Stimulated activated CD4-positive, alpha-beta T cell treated with anti-CD3 and anti-CD28 coated beads, Interleukin-12 subunit alpha, Interleukin-12 subunit beta, amount 100 ng/mL, for 24 hours (primary cell): Measurements from ENCODE around the gene ZNF418.
"Not testable (repeated sequence)": the region's sequence is repeated elsewhere in the genome, so short reads cannot be mapped to it uniquely, and the experiment has no call there.

Experiments
- DNase-seq, 2 experiments: peaks; one replicate each; pipeline ENCODE4 v3.0.0-alpha.2; 2020; ENCODE audit warnings: low read depth in 2 of 2

The ZNF418 gene

DNA sequence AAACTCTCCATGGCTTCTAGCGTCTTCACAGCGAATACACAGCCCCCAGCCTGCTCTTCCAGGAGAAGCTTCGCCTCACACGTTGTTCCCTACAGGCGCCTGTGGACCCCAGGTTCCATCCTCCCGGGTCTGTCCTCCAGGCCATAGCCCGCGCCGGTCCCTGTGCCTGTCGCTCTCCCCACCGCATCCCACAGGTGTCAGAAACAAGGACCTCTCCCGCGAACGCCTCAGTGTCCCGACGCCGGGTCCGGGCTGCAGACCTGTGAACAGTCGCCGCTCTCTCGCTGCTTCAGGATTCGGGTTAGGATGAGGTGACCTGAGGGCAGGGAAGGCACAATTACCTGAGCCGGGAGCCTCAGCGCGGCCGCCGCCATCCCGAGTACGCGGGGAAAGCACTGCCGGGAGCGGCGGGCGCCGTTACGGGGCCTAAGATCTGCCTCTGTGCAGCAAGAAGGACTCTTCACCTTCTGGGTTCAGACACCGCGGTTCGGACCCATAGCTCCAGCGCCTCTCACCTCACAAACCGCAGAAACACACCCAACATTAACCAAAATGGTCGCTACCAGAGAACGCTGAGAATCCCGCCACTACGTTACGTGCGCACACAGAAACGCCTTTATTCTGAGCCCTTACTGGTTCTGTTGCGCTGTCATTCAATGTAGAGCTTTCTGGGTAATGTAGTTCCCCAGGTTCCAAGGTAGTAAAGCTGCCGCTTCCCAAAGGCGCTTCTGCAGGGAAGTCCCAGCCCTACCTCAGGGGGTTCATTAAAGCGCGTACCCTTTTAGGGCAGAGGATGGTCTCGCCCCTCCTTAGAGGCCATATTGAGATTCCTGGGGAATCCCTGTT lies at the start of gene ZNF418:
ZNF418 (minus strand) TSS at position 583 of the 846 bp plus-strand sequence. CDS start 1,580 bp downstream, outside the sequence.
- DNase-seq, result no peak

DNA sequence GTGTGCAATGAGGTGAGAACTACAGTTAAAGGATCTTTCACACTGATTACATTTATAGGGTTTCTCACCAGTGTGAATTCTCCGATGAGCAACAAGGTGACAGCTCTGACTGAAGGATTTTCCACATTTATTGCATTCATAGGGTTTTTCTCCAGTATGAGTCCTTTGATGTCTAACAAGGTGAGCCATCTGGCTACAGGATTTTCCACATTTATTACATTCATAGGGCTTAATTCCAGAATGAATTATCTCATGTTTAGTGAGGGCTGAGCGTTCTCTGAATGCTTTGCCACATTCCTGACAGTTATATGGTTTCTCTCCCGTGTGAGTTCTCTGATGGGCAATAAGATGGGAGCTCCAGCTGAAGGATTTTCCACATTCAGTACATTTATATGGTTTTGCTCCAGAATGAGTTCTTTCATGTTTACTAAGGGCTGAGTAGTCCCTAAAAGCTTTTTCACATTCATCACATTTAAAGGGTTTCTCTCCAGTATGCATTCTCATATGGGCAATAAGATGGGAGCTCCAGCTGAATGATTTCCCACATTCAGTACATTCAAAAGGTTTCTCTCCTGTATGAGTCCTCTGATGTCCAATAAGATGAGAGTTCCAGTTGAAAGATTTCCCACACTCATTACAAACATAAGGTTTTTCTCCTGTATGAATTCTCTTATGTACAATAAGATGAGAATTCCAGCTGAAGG lies 43.5 kb upstream of the ZNF418 start:
- DNase-seq, result no peak

GRCh38 chr19:57974434-57974833 lies 39.2 kb upstream of the ZNF418 start, which contains the start of gene C19orf18:
Gene C19orf18 (minus strand): TSS chr19:57974534. CDS start chr19:57974432, 102 bp downstream.
- DNase-seq, result no peak

- no peak for DNase-seq
Measured at GRCh38 chr19:57964761-57965160, 29.6 kb upstream of the ZNF418 start.

GRCh38 chr19:57961785-57962184 lies 26.6 kb upstream of the ZNF418 start:
- no peak for DNase-seq

DNA sequence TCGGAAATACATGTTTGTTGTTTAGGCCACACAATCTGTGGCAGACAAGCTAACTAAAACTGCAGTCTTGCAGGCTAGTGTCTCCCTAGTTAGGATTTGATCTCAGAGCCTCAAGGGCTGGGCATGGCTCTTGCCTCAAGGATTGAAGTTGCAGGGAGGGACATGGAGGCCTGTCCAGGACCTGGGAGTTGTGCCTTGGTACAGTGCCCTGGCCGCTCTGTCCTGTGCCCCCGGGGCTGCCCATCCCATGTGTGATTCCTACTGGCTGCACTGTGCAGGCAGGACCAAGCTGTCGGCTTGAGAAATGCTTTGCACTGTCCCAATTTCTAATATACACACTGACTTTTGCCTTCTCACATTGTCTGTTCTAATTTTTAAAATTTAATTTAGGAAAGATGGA lies 19.8 kb upstream of the ZNF418 start:
- DNase-seq, result no peak

- no peak for DNase-seq
Measured at GRCh38 chr19:57949702-57950101, 14.5 kb upstream of the ZNF418 start.

- DNase-seq, result no peak
Measured at GRCh38 chr19:57949296-57949695, 14.1 kb upstream of the ZNF418 start.

- DNase-seq, result peak; percentile 86 to 87
Measured at GRCh38 chr19:57947419-57948134, 12.4 kb upstream of the ZNF418 start, which contains the start of gene ZNF256. Gene ZNF256 (minus strand): TSS chr19:57947706. CDS start chr19:57947474, 232 bp downstream.

DNA sequence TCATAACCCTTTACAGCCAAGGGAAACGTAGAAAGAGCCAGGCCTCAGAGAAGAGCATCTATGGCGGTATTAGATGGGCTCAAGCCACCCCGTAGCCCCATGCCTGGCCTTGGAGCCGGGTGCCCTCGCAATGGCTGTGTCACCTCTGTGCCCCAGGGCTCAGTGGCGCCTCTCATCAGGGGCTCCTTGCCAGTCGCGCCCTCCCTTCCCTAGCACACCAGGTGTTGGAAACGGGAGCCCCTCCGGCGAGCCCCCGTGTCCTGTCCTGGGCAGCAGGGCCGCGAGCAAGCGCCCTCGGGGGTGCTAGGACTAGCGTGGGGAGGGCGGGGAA lies 11.9 kb upstream of the ZNF418 start:
- no peak for DNase-seq

DNA sequence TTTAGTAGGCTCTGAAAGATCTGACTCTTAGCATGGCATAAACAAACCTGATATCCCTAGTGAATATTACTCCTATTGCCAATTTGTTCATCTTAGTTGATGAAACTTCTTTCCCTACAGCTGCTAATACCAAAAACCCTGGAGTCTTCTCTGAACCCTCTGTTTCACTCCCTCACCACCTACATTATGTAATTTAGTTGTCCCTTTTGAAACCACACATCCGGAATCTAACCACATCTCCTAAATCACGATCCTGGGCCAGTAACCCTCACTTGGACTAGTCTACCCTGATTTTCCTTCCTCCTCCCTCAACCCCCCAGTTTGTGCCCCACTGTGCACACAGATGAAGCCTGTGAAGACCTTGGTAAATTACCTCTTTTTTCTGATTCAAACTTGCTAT lies 11.1 kb upstream of the ZNF418 start:
- no peak for DNase-seq

DNA sequence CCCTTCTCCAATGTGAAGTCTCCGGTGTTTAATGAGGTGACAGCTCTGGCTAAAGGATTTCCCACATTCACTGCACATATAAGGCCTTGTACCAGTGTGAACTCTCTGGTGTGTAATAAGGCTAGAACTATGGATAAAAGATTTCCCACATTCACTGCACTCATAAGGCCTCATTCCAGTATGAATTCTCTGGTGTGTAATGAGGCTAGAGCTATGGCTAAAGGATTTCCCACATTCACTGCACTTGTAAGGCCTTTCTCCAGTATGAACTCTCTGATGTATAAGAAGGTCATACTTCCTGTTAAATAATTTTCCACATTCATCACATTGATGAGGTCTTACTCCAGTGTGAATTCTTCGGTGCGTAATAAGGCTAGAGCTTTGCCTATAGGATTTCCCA lies 6.4 kb upstream of the ZNF418 start:
- no peak for DNase-seq

DNA sequence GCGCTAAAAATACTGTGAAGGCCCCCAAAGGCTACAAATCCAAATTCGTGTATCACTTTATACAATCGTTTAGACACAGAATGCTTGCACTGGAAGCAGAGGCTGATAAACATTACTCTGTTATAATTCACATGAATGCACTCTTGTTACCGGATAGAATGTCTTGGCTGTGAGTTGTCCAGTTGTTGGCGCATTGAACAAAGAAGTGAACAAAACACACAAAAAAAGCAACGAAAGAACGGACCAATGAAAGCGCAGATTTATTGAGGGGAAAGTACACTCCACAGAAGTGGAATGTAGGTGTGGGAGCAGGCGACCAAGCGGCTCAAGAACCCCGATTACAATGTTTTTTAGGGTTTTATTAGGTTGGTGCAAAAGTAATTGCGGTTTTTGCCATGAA lies 529 bp upstream of the ZNF418 start:
- no peak for DNase-seq

GRCh38 chr19:57927587-57927986 lies 7.6 kb downstream of the ZNF418 start:
- no peak for DNase-seq

- peak; percentile 66 to 72 for DNase-seq
Measured at GRCh38 chr19:57916168-57916995, 18.8 kb downstream of the ZNF418 start, which contains the start of gene ZNF417. Gene ZNF417 (minus strand): TSS chr19:57916592. CDS start chr19:57916411, 181 bp downstream.

DNA sequence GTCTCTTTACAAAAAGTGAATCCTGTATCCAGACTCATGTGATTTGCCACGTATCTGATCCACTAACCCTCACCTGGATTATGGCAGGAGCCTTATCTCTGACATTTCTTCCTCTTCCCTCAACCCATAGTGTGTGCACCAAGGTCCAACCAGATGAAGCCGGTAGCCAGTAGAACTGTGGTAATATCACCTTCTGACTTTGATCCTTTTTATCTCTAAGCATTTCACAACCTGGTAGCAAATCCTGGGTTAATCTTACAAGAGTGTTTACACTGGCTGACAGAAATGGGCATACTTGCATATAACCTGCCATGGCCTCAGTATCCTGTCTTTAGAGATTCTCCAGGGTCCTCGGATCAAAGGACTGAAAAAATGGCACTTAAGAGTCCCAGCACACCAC lies 20.7 kb downstream of the ZNF418 start:
- no peak for DNase-seq

GRCh38 chr19:57907394-57907793 lies 27.8 kb downstream of the ZNF418 start:
- no peak for DNase-seq

DNA sequence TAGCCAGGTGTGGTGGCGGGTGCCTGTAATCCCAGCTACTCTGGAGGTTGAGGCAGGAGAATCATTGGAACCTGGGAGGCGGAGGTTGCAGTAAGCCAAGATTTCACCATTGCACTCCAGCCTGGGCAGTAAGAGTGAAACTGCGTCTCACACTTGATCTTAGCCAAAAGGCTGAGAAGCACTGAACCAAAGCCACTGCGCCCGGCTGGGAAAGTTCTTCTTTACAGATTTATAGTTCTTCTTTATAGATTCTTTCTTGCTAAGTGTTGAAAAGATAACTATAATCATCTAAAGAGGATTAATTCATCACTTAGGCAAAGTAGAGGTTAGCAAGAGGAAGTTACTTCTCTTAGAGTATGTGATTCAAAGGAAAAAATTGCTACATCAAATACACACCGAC lies 29.9 kb downstream of the ZNF418 start:
- no peak for DNase-seq

DNA sequence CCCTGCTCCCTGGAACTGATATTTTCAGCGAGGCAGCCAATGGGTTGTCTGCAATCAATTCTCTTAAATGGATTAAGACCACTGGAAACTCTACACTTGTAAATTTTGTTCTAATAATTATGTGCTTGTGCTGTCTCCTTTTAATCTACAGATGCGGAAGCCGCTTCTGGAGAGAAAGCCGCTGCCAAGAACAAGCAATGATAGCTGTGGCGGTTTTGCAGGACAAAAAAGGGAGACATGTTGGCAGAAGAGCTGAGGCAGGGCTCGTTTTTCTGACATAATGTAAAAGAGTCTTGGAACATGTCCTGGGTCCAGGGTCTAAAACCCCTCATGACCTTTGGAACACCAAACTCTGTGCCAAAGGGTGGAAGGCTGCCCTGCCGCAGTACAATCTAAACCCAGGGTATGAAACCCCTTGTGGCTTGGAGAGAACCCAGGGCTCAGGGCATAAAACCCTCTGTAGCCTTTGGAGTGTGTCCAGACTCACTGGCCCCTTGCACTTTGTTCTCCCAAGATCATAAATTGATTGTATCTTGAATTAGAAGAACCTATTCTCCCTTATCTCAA lies 31.5 kb downstream of the ZNF418 start:
- no peak for DNase-seq

GRCh38 chr19:57900311-57900710 lies 34.9 kb downstream of the ZNF418 start:
- no peak for DNase-seq

DNA sequence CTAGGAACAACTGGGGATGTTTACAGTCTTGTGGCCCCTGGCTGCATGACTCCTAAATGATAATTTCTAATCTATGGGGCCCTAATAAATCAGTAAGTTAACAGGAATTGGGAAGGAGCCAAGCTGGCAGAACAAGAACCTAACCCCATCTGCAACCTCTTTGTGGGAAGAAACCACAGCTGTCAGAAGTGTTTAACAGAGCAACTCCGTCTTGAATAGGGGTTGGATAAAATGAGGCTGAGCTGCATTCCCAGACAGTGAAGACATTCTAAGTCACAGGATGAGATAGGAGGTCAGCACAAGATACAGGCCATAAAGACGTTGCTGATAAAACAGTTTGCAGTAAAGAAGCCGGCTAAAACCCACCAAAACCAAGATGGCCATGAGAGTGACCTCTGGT lies 44.5 kb downstream of the ZNF418 start:
- not testable (repeated sequence) for DNase-seq
